H9 (cell line): Measurements from ENCODE around the gene GRID1. TPM values are rescaled to one million over a fixed set of nuclear protein-coding genes. Genes with fewer than 3 reads are reported as not detected.

Experiments
- DNase-seq: peaks from one replicate; pipeline ENCODE4 v3.0.0-alpha.2; 2017
- H2AFZ ChIP-seq: one replicate; pipeline ENCODE4 v1.6.1; 2013; ENCODE audit warnings: mild to moderate bottlenecking, low read length, control low read depth, moderate library complexity
- H2AK5ac ChIP-seq: 2 replicates; pipeline ENCODE4 v1.6.1; 2013; ENCODE audit warnings: low read length, control low read depth, mixed read lengths; ENCODE audit not compliant: insufficient read length
- H2BK120ac ChIP-seq: one replicate; pipeline ENCODE4 v1.6.1; 2013; ENCODE audit warnings: low read depth, mild to moderate bottlenecking, low read length, control low read depth, inconsistent platforms; ENCODE audit not compliant: poor library complexity, severe bottlenecking
- H2BK12ac ChIP-seq: 2 replicates; pipeline ENCODE4 v1.6.1; 2013; ENCODE audit warnings: low read length, control low read depth, mixed read lengths, low read depth; ENCODE audit not compliant: insufficient read length
- H2BK15ac ChIP-seq: 2 replicates; pipeline ENCODE4 v1.6.1; 2013; ENCODE audit warnings: low read depth, low read length, control low read depth
- H2BK20ac ChIP-seq: one replicate; pipeline ENCODE4 v1.6.1; 2013; ENCODE audit warnings: low read depth, mild to moderate bottlenecking, low read length, control low read depth, inconsistent platforms; ENCODE audit not compliant: poor library complexity, severe bottlenecking
- H2BK5ac ChIP-seq: 2 replicates; pipeline ENCODE4 v1.6.1; 2013; ENCODE audit warnings: low read length, control low read depth, mixed read lengths; ENCODE audit not compliant: insufficient read length
- H3K14ac ChIP-seq: 2 replicates; pipeline ENCODE4 v1.6.1; 2013; ENCODE audit warnings: low read length, control low read depth; ENCODE audit not compliant: insufficient read depth
- H3K18ac ChIP-seq: 2 replicates; pipeline ENCODE4 v1.6.1; 2013; ENCODE audit warnings: low read depth, mild to moderate bottlenecking, mixed read lengths, low read length, control low read depth; ENCODE audit not compliant: insufficient read length
- H3K23ac ChIP-seq: 2 replicates; pipeline ENCODE4 v1.6.1; 2013; ENCODE audit warnings: low read length, control low read depth, mixed read lengths, low read depth; ENCODE audit not compliant: insufficient read length
- H3K23me2 ChIP-seq: 2 replicates; pipeline ENCODE4 v1.6.1; 2013; ENCODE audit warnings: low read depth, mild to moderate bottlenecking, mixed read lengths, low read length, control low read depth; ENCODE audit not compliant: insufficient read length, poor library complexity, severe bottlenecking
- H3K27ac ChIP-seq: 2 replicates; pipeline ENCODE4 v1.5.1; 2013; ENCODE audit warnings: low read length, control low read depth, mixed read lengths, low read depth; ENCODE audit not compliant: insufficient read length
- H3K27me3 ChIP-seq: 2 replicates; pipeline ENCODE4 v1.6.1; 2013; ENCODE audit warnings: low read length, control low read depth, inconsistent platforms; ENCODE audit not compliant: insufficient read depth
- H3K4ac ChIP-seq: 2 replicates; pipeline ENCODE4 v1.6.1; 2013; ENCODE audit warnings: low read depth, mild to moderate bottlenecking, control low read depth, inconsistent platforms, low read length, moderate library complexity
- H3K4me1 ChIP-seq: 2 replicates; pipeline ENCODE4 v1.6.1; 2013; ENCODE audit warnings: low read length, control low read depth, inconsistent platforms; ENCODE audit not compliant: insufficient read depth
- H3K4me2 ChIP-seq: 2 replicates; pipeline ENCODE4 v1.6.1; 2013; ENCODE audit warnings: low read length, control low read depth, mixed read lengths; ENCODE audit not compliant: insufficient read length, insufficient read depth
- H3K56ac ChIP-seq: 2 replicates; pipeline ENCODE4 v1.6.1; 2013; ENCODE audit warnings: low read depth, mild to moderate bottlenecking, mixed read lengths, low read length, control low read depth; ENCODE audit not compliant: insufficient read length
- H3K79me1 ChIP-seq: 2 replicates; pipeline ENCODE4 v1.6.1; 2013; ENCODE audit warnings: low read depth, mild to moderate bottlenecking, moderate library complexity, low read length, control low read depth, inconsistent platforms; ENCODE audit not compliant: insufficient read depth, poor library complexity, severe bottlenecking
- H3K79me2 ChIP-seq: 2 replicates; pipeline ENCODE4 v1.6.1; 2013; ENCODE audit warnings: low read length, control low read depth, inconsistent platforms; ENCODE audit not compliant: insufficient read depth
- H3K9ac ChIP-seq: 2 replicates; pipeline ENCODE4 v1.6.1; 2013; ENCODE audit warnings: low read length, control low read depth, mixed read lengths; ENCODE audit not compliant: insufficient read length; ENCODE audit errors: extremely low read depth
- H3K9me3 ChIP-seq: one replicate; pipeline ENCODE4 v1.6.1; 2013; ENCODE audit warnings: low read depth, low read length, inconsistent platforms; ENCODE audit not compliant: control insufficient read depth
- H3T11ph ChIP-seq: one replicate; pipeline ENCODE4 v1.6.1; 2013; ENCODE audit warnings: mild to moderate bottlenecking, low read length, control low read depth, inconsistent platforms
- H4K20me1 ChIP-seq: one replicate; pipeline ENCODE4 v1.6.1; 2013; ENCODE audit not compliant: control insufficient read depth, insufficient read length, insufficient read depth
- H4K5ac ChIP-seq: 2 replicates; pipeline ENCODE4 v1.6.1; 2013; ENCODE audit warnings: low read depth, mild to moderate bottlenecking, mixed read lengths, low read length, control low read depth; ENCODE audit not compliant: insufficient read length
- H4K8ac ChIP-seq: replicated peaks from 2 replicates; pipeline ENCODE4 v1.6.1; 2013; ENCODE audit warnings: low read length, control low read depth, mixed read lengths, low read depth; ENCODE audit not compliant: insufficient read length
- H4K91ac ChIP-seq: 2 replicates; pipeline ENCODE4 v1.6.1; 2013; ENCODE audit warnings: low read depth, mild to moderate bottlenecking, moderate library complexity, mixed read lengths, low read length, control low read depth; ENCODE audit not compliant: insufficient read length
- H3K27ac Mint-ChIP-seq, 3 experiments: 2 replicates in 2 of 3; 3 replicates in 1 of 3; pipeline ENCODE4 v1.8.0; 2020 to 2021; ENCODE audit warnings: mixed read lengths in 3 of 3, mild to moderate bottlenecking in 1 of 3, moderate library complexity in 1 of 3
- H3K27me3 Mint-ChIP-seq: 2 replicates; pipeline ENCODE4 v1.8.0; 2021; ENCODE audit warnings: low read depth, mild to moderate bottlenecking, moderate library complexity, mixed read lengths
- H3K36me3 Mint-ChIP-seq, 3 experiments: 2 replicates in 2 of 3; 3 replicates in 1 of 3; pipeline ENCODE4 v1.8.0; 2020 to 2021; ENCODE audit warnings: low read depth in 3 of 3, mixed read lengths in 3 of 3; ENCODE audit not compliant: insufficient read depth in 1 of 3
- H3K4me1 Mint-ChIP-seq, 2 experiments: 2 replicates each; pipeline ENCODE4 v1.8.0; 2020; ENCODE audit warnings: mixed read lengths in 2 of 2
- H3K4me3 Mint-ChIP-seq, 2 experiments: 2 replicates in 1 of 2; 3 replicates in 1 of 2; pipeline ENCODE4 v1.8.0; 2020 to 2021; ENCODE audit warnings: mild to moderate bottlenecking in 2 of 2, mixed read lengths in 2 of 2, moderate library complexity in 1 of 2
- H3K9me3 Mint-ChIP-seq, 2 experiments: 2 replicates in 1 of 2; 3 replicates in 1 of 2; pipeline ENCODE4 v1.8.0; 2020; ENCODE audit warnings: mild to moderate bottlenecking in 2 of 2, mixed read lengths in 2 of 2, moderate library complexity in 1 of 2
- CTCF ChIP-seq: fragments of 200-600 bp; sonication (generic); conservative IDR thresholded peaks from 3 replicates; pipeline ENCODE4 v1.8.0; 2021; ENCODE audit warnings: antibody characterized with exemption, mild to moderate bottlenecking
- WGBS: extraction: QIAGEN DNeasy Blood & Tissue Kit; methylation state at CpG from one replicate; pipeline ENCODE4 v1.1.7; 2013; ENCODE audit warnings: missing lambda C conversion rate, low lambda C conversion rate, mixed read lengths; ENCODE audit not compliant: insufficient read length; ENCODE audit errors: extremely low coverage; 5-methylcytosine and 5-hydroxymethylcytosine counted together
- total RNA-seq: library from RNA; stranded (reverse); gene quantifications from 2 replicates; pipeline ENCODE4 v1.2.1, GENCODE V29; 2021

Gene GRID1
- total RNA-seq, 1 experiment from 2014 or later: 0.35 TPM

GRCh38 chr10:86290933-86291615 lies 75.5 kb downstream of the GRID1 start:
- H3K9me3 ChIP-seq: no peaks in the 10 kb centered on the region
- no peak for TF ChIP-seq CTCF
- no peak overlapping the region for H2AFZ ChIP-seq
- no peak overlapping the region for H2BK120ac ChIP-seq
- H3K9ac ChIP-seq: no peak overlapping the region
- H3K27ac Mint-ChIP-seq: no peak overlapping the region
- H3K23me2 ChIP-seq: no peaks in the 10 kb centered on the region
- H3K27me3 ChIP-seq: no peaks in the 10 kb centered on the region
- no peaks in the 10 kb centered on the region for H3K36me3 Mint-ChIP-seq
- H2BK12ac ChIP-seq: no peak overlapping the region
- no peaks in the 10 kb centered on the region for H3K79me2 ChIP-seq
- H3K4me1 ChIP-seq: peaks cover 3% of the 10 kb centered on the region; the same call in 1 of the 2 replicates
- H3K4ac ChIP-seq: no peak overlapping the region
- H3K27me3 Mint-ChIP-seq: peaks cover 18% of the 10 kb centered on the region
- no peak overlapping the region for H3K4me2 ChIP-seq
- H2AK5ac ChIP-seq: no peak overlapping the region
- H2BK15ac ChIP-seq: no peak overlapping the region
- H3K4me3 Mint-ChIP-seq: no peak overlapping the region
- peaks cover 38 to 39% of the 10 kb centered on the region in 2 experiments for H3K4me1 Mint-ChIP-seq
- no CpG with 5 or more reads among the region's 9 CpGs for WGBS
- peak; percentile 13 for DNase-seq
- H4K91ac ChIP-seq: no peak overlapping the region
- no peak overlapping the region for H4K5ac ChIP-seq
- H3K18ac ChIP-seq: no peak overlapping the region
- no peak overlapping the region for H3K27ac ChIP-seq
- no peaks in the 10 kb centered on the region for H3K79me1 ChIP-seq
- H4K8ac ChIP-seq: no peak overlapping the region
- peaks cover 0 to 3% of the 10 kb centered on the region in 2 experiments; a peak in 1 of 5 replicates for H3K9me3 Mint-ChIP-seq
- H4K20me1 ChIP-seq: no peaks in the 10 kb centered on the region
- no peak overlapping the region for H2BK5ac ChIP-seq
- H3K56ac ChIP-seq: no peak overlapping the region
- no peak overlapping the region for H3K23ac ChIP-seq
- H3K14ac ChIP-seq: no peak overlapping the region
- no peak overlapping the region for H3T11ph ChIP-seq
- H2BK20ac ChIP-seq: no peak overlapping the region
